ENCODE measurements around the gene UBA3. TPM values are rescaled to one million over a fixed set of nuclear protein-coding genes. Genes with fewer than 3 reads are reported as not detected.

The UBA3 gene
- total RNA-seq, 2 donors from 2014 or later = 57.4 to 59.0 TPM

GRCh38 chr3:69104586-69104985 lies 24.4 kb upstream of the UBA3 start:
- no peak for TF ChIP-seq CTCF (IDR thresholded peaks at IDR 0.05)
- Histone ChIP-seq H3K27me3 (no peaks in the 10 kb centered on the region), H3K36me3 (no peaks in the 10 kb centered on the region), H3K4me3 (no peak overlapping the region), H3K4me1 (no peaks in the 10 kb centered on the region), H3K27ac (no peak overlapping the region), H3K9me3 (no peaks in the 10 kb centered on the region), H3K9ac (ENCODE audit: low read depth in 2 of 2, low read length in 2 of 2) (no peak overlapping the region)
- DNase-seq = no peak
- intact Hi-C loops (cut with DNase I) = no loop called here

- no peak for DNase-seq
- H3K4me1 ChIP-seq = no peaks in the 10 kb centered on the region
- no peak overlapping the region for H3K9ac ChIP-seq (ENCODE audit: low read depth in 2 of 2, low read length in 2 of 2)
- TF ChIP-seq CTCF (IDR thresholded peaks at IDR 0.05) = no peak
- no peaks in the 10 kb centered on the region for H3K27me3 ChIP-seq
- H3K4me3 ChIP-seq = no peak overlapping the region
- no peak overlapping the region for H3K27ac ChIP-seq
- intact Hi-C loops (cut with DNase I) = no loop called here
- no peaks in the 10 kb centered on the region for H3K9me3 ChIP-seq
- no peaks in the 10 kb centered on the region for H3K36me3 ChIP-seq
These were observed 23.0 kb upstream of the UBA3 start for GRCh38 chr3:69103123-69103522.

DNA sequence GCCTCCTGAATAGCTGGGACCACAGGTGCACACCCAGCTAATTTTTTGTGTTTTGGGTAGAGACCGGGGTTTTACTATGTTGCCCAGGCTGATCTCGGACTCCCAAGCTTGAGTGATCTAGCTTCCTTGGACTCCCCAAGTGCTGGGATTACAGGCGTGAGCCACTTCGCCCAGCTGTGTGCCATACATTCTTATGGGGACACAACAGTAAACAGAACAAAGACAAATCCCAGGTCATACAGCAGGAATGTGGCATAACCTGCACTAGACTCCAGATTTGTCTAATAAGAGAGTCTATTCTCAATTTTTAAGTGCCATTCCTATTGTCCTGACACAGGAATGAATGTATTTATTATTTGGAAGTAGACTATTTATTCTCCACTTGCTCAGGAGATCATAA lies 22.2 kb upstream of the UBA3 start:
- H3K4me3 ChIP-seq = no peak overlapping the region
- H3K4me1 ChIP-seq = no peaks in the 10 kb centered on the region
- H3K27ac ChIP-seq = no peak overlapping the region
- no peaks in the 10 kb centered on the region for H3K9me3 ChIP-seq
- intact Hi-C loops (cut with DNase I) = no loop called here
- no peak overlapping the region for H3K9ac ChIP-seq (ENCODE audit: low read depth in 2 of 2, low read length in 2 of 2)
- TF ChIP-seq CTCF (IDR thresholded peaks at IDR 0.05) = no peak
- DNase-seq = no peak
- no peaks in the 10 kb centered on the region for H3K36me3 ChIP-seq
- no peaks in the 10 kb centered on the region for H3K27me3 ChIP-seq

DNA sequence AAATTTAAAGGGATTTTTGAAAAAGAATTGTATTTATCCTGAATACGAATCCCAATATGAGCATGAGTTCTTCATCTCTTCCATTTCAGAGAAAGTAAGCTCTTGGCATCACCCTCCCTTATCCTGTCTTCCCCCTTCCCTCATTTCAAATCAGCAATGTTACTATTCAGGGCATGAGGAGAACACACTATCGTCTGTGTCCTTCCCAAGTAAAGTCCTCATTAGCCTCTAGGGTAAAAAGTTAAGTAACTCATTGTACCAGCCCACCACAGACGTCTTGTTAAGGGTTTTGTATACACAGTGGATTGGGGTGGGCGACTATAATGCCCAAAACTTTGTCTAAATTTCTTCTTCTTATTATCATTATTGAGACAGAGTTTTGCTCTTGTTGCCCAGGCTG lies 19.4 kb upstream of the UBA3 start:
- intact Hi-C loops (cut with DNase I) = no loop called here

DNA sequence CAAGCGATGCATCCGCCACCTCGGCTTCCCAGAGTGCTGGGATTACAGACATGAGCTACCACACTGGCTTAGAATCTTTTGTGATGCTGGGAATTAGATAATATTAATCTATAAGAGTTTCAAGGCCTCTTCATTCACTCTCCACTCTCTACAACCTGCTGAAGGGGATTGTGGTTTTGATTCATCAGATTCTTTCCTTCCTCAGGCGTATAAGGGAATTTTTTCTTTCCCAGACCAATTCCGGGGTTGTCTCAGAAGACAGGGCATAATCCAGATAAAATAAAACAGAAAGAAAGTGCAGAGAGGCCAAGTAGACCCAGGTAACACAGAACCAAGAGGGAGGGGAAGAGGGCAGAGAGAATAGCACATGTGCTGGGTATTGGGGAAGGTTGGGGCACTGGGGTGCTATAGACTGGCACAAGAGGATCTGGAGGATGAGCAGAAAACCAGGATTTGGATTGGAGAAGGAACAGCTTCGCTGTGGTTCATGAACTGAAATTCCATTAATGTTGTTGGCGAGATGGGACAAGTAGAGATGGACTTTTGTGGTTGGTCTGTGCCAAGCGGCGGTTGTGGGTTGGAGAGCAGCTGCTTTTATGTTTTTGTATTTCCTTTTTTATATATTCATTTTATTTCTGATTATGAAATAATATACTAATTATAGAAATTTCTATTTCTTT lies 17.4 kb upstream of the UBA3 start:
- no peak overlapping the region for H3K9ac ChIP-seq (ENCODE audit: low read depth in 2 of 2, low read length in 2 of 2)
- DNase-seq = no peak
- H3K4me3 ChIP-seq = no peak overlapping the region
- no peak for TF ChIP-seq CTCF (IDR thresholded peaks at IDR 0.05)
- intact Hi-C loops (cut with DNase I) = no loop called here
- H3K9me3 ChIP-seq = no peaks in the 10 kb centered on the region
- H3K27me3 ChIP-seq = no peaks in the 10 kb centered on the region
- no peak overlapping the region for H3K27ac ChIP-seq
- H3K36me3 ChIP-seq = no peaks in the 10 kb centered on the region
- H3K4me1 ChIP-seq = peaks cover 5% of the 10 kb centered on the region

More for the DNA sequence above, 19.4 kb upstream of the UBA3 start:
- Histone ChIP-seq H3K27me3 (no peaks in the 10 kb centered on the region), H3K4me3 (no peak overlapping the region), H3K4me1 (no peaks in the 10 kb centered on the region), H3K9ac (ENCODE audit: low read depth in 2 of 2, low read length in 2 of 2) (no peak overlapping the region), H3K27ac (no peak overlapping the region), H3K9me3 (no peaks in the 10 kb centered on the region), H3K36me3 (no peaks in the 10 kb centered on the region)
- no peak for TF ChIP-seq CTCF (IDR thresholded peaks at IDR 0.05)
- DNase-seq = no peak
